SK-N-SH treated with all-trans-retinoic acid at 6 μM for 48 hours (cell line): ENCODE data around the gene LYRM4.

Experiments used
- ATAC-seq: fragments of 200-7000 bp; cut with Tn5 transposase; 3 replicates; pipeline ENCODE4 v1.9.1; 2020; ENCODE audit warnings: mild to moderate bottlenecking, moderate library complexity
- ARNTL ChIP-seq: fragments of 450-650 bp; formaldehyde crosslinking; IDR thresholded peaks from 2 replicates; pipeline ENCODE4 v1.5.0; 2020; ENCODE audit warnings: low read depth, mild to moderate bottlenecking, moderate library complexity, borderline replicate concordance
- BACH2 ChIP-seq: fragments of 250-450 bp; sonication (Bioruptor Pico); IDR thresholded peaks from 2 replicates; pipeline ENCODE4 v1.9.0; 2021; ENCODE audit warnings: mild to moderate bottlenecking, borderline replicate concordance
- CREB5 ChIP-seq: fragments of 250-450 bp; sonication (Bioruptor Pico); IDR thresholded peaks from 2 replicates; pipeline ENCODE4 v1.5.1; 2020; ENCODE audit warnings: low read depth, mild to moderate bottlenecking, moderate library complexity
- CSDC2 ChIP-seq: fragments of 250-450 bp; sonication (Bioruptor Pico); IDR thresholded peaks from 2 replicates; pipeline ENCODE4 v1.5.0; 2020; ENCODE audit warnings: mild to moderate bottlenecking, moderate library complexity
- CSRNP3 ChIP-seq: fragments of 250-450 bp; sonication (Bioruptor Pico); IDR thresholded peaks from 2 replicates; pipeline ENCODE4 v1.5.1; 2021; ENCODE audit warnings: mild to moderate bottlenecking, moderate library complexity
- ESRRG ChIP-seq: fragments of 250-450 bp; sonication (Bioruptor Pico); IDR thresholded peaks from 2 replicates; pipeline ENCODE4 v1.6.1; 2021; ENCODE audit warnings: mild to moderate bottlenecking
- GLIS3 ChIP-seq: fragments of 250-450 bp; sonication (Bioruptor Pico); IDR thresholded peaks from 2 replicates; pipeline ENCODE4 v1.5.0; 2020; ENCODE audit warnings: mild to moderate bottlenecking, moderate library complexity
- ISL1 ChIP-seq: fragments of 250-450 bp; sonication (Bioruptor Pico); IDR thresholded peaks from 2 replicates; pipeline ENCODE4 v2.1.2; 2022; ENCODE audit warnings: mild to moderate bottlenecking, moderate library complexity
- OSR1 ChIP-seq: fragments of 250-450 bp; sonication (Bioruptor Pico); IDR thresholded peaks from 2 replicates; pipeline ENCODE4 v1.8.0; 2022; ENCODE audit warnings: moderate library complexity, mild to moderate bottlenecking, inconsistent platforms
- PATZ1 ChIP-seq: fragments of 250-450 bp; sonication (Bioruptor Pico); IDR thresholded peaks from 2 replicates; pipeline ENCODE4 v1.8.0; 2020; ENCODE audit warnings: mild to moderate bottlenecking, moderate library complexity, borderline replicate concordance
- POU6F1 ChIP-seq: fragments of 250-450 bp; sonication (Bioruptor Pico); IDR thresholded peaks from 2 replicates; pipeline ENCODE4 v1.8.0; 2021; ENCODE audit warnings: low read depth, mild to moderate bottlenecking, moderate library complexity, borderline replicate concordance
- PPARA ChIP-seq: fragments of 250-450 bp; sonication (Bioruptor Pico); IDR thresholded peaks from 2 replicates; pipeline ENCODE4 v1.5.0; 2020; ENCODE audit warnings: mild to moderate bottlenecking, borderline replicate concordance
- SNAI2 ChIP-seq: fragments of 250-450 bp; sonication (Bioruptor Pico); IDR thresholded peaks from 2 replicates; pipeline ENCODE4 v1.5.0; 2020; ENCODE audit warnings: mild to moderate bottlenecking, moderate library complexity
- TCF4 ChIP-seq: fragments of 250-450 bp; sonication (Bioruptor Pico); IDR thresholded peaks from 2 replicates; pipeline ENCODE4 v1.8.0; 2021; ENCODE audit warnings: mild to moderate bottlenecking, moderate library complexity, borderline replicate concordance
- TOX ChIP-seq: fragments of 250-450 bp; sonication (Bioruptor Pico); IDR thresholded peaks from 2 replicates; pipeline ENCODE4 v1.8.0; 2021; ENCODE audit warnings: mild to moderate bottlenecking, moderate library complexity, borderline replicate concordance
- TSHZ2 ChIP-seq: fragments of 250-450 bp; sonication (Bioruptor Pico); IDR thresholded peaks from 2 replicates; pipeline ENCODE4 v1.5.0; 2020; ENCODE audit warnings: mild to moderate bottlenecking, moderate library complexity
- ZC3H10 ChIP-seq: fragments of 250-450 bp; sonication (Bioruptor Pico); IDR thresholded peaks from 2 replicates; pipeline ENCODE4 v1.5.1; 2021; ENCODE audit warnings: mild to moderate bottlenecking, moderate library complexity
- ZFP30 ChIP-seq: fragments of 450-650 bp; formaldehyde crosslinking; IDR thresholded peaks from 2 replicates; pipeline ENCODE4 v1.5.0; 2022; ENCODE audit warnings: mild to moderate bottlenecking, moderate library complexity
- ZNF565 ChIP-seq: fragments of 450-650 bp; formaldehyde crosslinking; conservative IDR thresholded peaks from 2 replicates; pipeline ENCODE4 v1.5.0; 2020; ENCODE audit warnings: low read depth, mild to moderate bottlenecking, moderate library complexity
- ZNF70 ChIP-seq: fragments of 450-650 bp; formaldehyde crosslinking; IDR thresholded peaks from 2 replicates; pipeline ENCODE4 v1.5.0; 2020; ENCODE audit warnings: mild to moderate bottlenecking, moderate library complexity
- ZNF8 ChIP-seq: fragments of 450-650 bp; formaldehyde crosslinking; IDR thresholded peaks from 2 replicates; pipeline ENCODE4 v1.5.0; 2020; ENCODE audit warnings: mild to moderate bottlenecking, moderate library complexity

Gene LYRM4

GRCh38 chr6:5241252-5241651 lies 19.5 kb downstream of the LYRM4 start:
- TF ChIP-seq POU6F1 (no peak), BACH2 (CRISPR knock-in tag) (no peak), CSDC2 (CRISPR knock-in tag) (no peak), TOX (no peak), TCF4 (no peak), ISL1 (CRISPR knock-in tag) (no peak), ZC3H10 (CRISPR knock-in tag) (no peak), PATZ1 (CRISPR knock-in tag) (no peak), CREB5 (CRISPR knock-in tag) (no peak), ZNF565 (CRISPR knock-in tag) (no peak), CSRNP3 (CRISPR knock-in tag) (no peak)
- no peak for ATAC-seq

GRCh38 chr6:5238336-5238735 lies 22.4 kb downstream of the LYRM4 start:
- TF ChIP-seq TCF4 (no peak), ZNF8 (CRISPR knock-in tag) (no peak), ESRRG (CRISPR knock-in tag) (no peak), ZC3H10 (CRISPR knock-in tag) (no peak), SNAI2 (CRISPR knock-in tag) (no peak), PPARA (CRISPR knock-in tag) (no peak), ARNTL (CRISPR knock-in tag) (no peak), CSDC2 (CRISPR knock-in tag) (no peak), ZNF565 (CRISPR knock-in tag) (no peak), PATZ1 (CRISPR knock-in tag) (no peak), TSHZ2 (CRISPR knock-in tag) (no peak), ZNF70 (CRISPR knock-in tag) (no peak), GLIS3 (CRISPR knock-in tag) (no peak), ZFP30 (CRISPR knock-in tag) (no peak), OSR1 (CRISPR knock-in tag) (no peak), POU6F1 (no peak), CREB5 (CRISPR knock-in tag) (no peak), TOX (no peak)
- ATAC-seq, result no peak
